HUES48 (cell line): ENCODE results near the gene SLC39A9.
"Not testable (repeated sequence)": the region's sequence is repeated elsewhere in the genome, so short reads cannot be mapped to it uniquely, and the experiment has no call there.

Experiments used
- H3K27ac ChIP-seq: one replicate; pipeline ENCODE4 v1.7.0; 2013; ENCODE audit warnings: low read depth, low read length, inconsistent platforms
- H3K27me3 ChIP-seq: 2 replicates; pipeline ENCODE4 v1.6.1; 2013; ENCODE audit warnings: mild to moderate bottlenecking, low read length; ENCODE audit not compliant: control insufficient read depth, insufficient read depth
- H3K36me3 ChIP-seq: 2 replicates; pipeline ENCODE4 v1.6.1; 2013; ENCODE audit warnings: low read length; ENCODE audit not compliant: control insufficient read depth, insufficient read depth
- H3K4me1 ChIP-seq: 2 replicates; pipeline ENCODE4 v1.6.1; 2013; ENCODE audit warnings: mild to moderate bottlenecking, low read length; ENCODE audit not compliant: control insufficient read depth, insufficient read depth
- H3K4me3 ChIP-seq: 2 replicates; pipeline ENCODE4 v1.5.1; 2013; ENCODE audit warnings: mild to moderate bottlenecking, low read depth, low read length
- H3K9ac ChIP-seq: 2 replicates; pipeline ENCODE4 v1.6.1; 2013; ENCODE audit warnings: mild to moderate bottlenecking, low read depth, low read length, moderate library complexity
- H3K9me3 ChIP-seq: 2 replicates; pipeline ENCODE4 v1.6.1; 2013; ENCODE audit warnings: low read length; ENCODE audit not compliant: control insufficient read depth, insufficient read depth

Gene SLC39A9

DNA sequence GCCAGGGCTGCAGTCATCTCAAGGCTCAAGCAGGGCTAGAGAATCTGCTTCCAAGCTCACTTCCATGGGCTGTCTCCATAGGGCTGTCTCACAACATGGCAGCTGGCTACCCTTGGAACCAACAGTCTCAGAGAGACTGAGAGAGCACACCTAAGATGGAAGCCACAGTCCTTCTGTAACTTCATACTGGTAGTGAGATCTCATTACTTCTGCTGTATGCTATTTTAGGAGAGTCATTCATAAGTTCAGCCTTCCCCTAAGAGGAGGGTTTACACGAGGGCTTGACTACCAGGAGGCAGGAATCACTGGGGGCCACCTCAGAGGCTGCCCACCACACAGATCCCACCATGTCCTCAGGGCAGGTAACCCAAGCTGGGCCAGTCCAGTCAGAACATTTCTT, 30.1 kb upstream of the SLC39A9 start:
- Histone ChIP-seq H3K27ac (no peak overlapping the region), H3K27me3 (no peaks in the 10 kb centered on the region), H3K4me3 (no peak overlapping the region), H3K9ac (no peak overlapping the region), H3K9me3 (no peaks in the 10 kb centered on the region), H3K36me3 (0 out of 2 replicates have a peak, but pooled peaks cover 4% of the 10 kb centered on the region), H3K4me1 (0 out of 2 replicates have a peak, but pooled peaks cover 2% of the 10 kb centered on the region)

DNA sequence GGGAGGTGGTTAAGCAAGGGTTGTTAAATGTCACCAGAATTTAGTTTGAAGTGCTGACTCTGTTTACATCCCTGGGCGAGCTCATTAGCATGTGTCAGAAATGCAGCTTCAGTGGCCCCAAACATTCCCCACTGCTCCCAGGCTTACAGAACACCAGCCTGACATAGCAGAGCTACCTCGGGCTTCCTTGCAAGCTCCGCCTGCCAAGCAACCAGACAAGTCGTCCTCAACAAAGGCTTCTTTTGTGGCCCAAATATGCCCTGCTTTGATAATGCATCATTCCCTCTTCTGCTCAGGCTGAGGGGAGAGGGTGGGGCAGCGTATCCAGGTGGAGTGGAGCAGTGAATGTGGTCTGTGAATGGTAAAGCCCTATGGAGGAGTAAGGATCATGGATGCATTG, 28.4 kb upstream of the SLC39A9 start:
- Histone ChIP-seq H3K4me3 (no peak overlapping the region), H3K9ac (no peak overlapping the region), H3K36me3 (0 out of 2 replicates have a peak, but pooled peaks cover 4% of the 10 kb centered on the region), H3K27ac (no peak overlapping the region), H3K27me3 (no peaks in the 10 kb centered on the region), H3K4me1 (0 out of 2 replicates have a peak, but pooled peaks cover 2% of the 10 kb centered on the region), H3K9me3 (no peaks in the 10 kb centered on the region)

DNA sequence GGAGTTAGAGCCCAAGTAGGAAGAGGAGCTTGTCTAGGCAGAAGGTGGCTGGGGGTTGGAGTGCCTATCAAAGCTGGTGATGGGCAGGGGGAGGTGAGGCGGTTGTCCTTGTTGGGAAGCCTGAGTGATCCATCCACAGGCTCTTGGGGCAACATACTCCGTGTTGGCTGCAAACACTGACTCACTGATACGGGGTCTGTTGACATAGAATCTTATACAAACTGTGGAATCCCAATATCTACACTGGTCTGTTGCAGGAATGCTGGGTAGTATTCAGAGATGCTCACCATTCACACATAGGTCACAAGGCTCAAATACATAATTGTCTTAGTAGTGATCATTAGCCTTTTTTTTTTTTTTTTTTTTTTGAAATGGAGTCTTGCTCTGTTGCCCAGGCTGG, 26.3 kb upstream of the SLC39A9 start:
- no peaks in the 10 kb centered on the region for H3K27me3 ChIP-seq
- peaks cover 19% of the 10 kb centered on the region for H3K36me3 ChIP-seq
- no peak overlapping the region for H3K27ac ChIP-seq

DNA sequence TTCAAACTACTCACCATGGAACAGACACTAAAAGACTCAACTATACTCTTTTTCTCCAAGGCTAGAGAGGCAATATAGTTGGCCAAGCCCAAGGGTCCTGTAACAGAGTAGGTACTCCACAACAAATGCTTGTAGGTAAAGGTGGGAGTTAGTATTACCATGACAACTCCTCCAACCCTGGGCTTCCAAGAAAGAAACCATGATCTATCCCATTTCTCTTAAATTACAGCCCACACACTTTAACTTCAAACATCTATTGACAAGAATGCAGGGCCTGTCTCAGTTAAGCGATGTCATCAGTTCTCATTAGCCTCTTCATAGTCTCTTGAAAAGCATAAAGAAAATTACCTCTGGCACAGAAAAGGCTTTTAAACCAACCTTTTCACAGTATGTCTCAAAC, 25.4 kb upstream of the SLC39A9 start:
- no peak overlapping the region for H3K4me3 ChIP-seq
- H3K27me3 ChIP-seq, result no peaks in the 10 kb centered on the region
- no peaks in the 10 kb centered on the region for H3K9me3 ChIP-seq
- H3K4me1 ChIP-seq, result 0 out of 2 replicates have a peak, but pooled peaks cover 2% of the 10 kb centered on the region
- H3K9ac ChIP-seq, result no peak overlapping the region
- peaks cover 19% of the 10 kb centered on the region for H3K36me3 ChIP-seq
- H3K27ac ChIP-seq, result no peak overlapping the region

More for the DNA sequence above, 26.3 kb upstream of the SLC39A9 start:
- Histone ChIP-seq H3K9ac (no peak overlapping the region), H3K4me3 (no peak overlapping the region), H3K4me1 (0 out of 2 replicates have a peak, but pooled peaks cover 2% of the 10 kb centered on the region), H3K9me3 (no peaks in the 10 kb centered on the region)

DNA sequence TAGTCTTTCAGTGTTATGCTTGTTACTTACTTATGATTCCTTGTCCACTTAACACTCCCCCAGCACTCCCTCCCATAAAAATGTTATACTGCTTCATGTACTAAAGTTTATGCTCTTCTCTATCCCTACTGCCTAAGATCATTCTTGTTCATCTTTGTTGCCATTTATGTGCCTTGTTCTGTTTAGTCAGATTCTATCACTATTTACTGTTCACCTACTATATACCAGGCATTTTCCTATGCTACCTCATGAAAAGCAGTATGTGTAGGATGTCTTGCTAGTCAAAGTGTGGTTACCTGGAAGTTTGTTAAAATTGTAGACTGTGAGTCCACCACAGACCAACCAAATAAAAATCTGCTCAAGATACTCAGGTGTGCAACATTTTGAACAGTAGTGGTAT, 24.3 kb upstream of the SLC39A9 start:
- H3K9ac ChIP-seq, result no peak overlapping the region
- 0 out of 2 replicates have a peak, but pooled peaks cover 2% of the 10 kb centered on the region for H3K4me1 ChIP-seq
- H3K4me3 ChIP-seq, result no peak overlapping the region
- H3K36me3 ChIP-seq, result peaks cover 21% of the 10 kb centered on the region
- no peak overlapping the region for H3K27ac ChIP-seq
- no peaks in the 10 kb centered on the region for H3K9me3 ChIP-seq
- H3K27me3 ChIP-seq, result no peaks in the 10 kb centered on the region

DNA sequence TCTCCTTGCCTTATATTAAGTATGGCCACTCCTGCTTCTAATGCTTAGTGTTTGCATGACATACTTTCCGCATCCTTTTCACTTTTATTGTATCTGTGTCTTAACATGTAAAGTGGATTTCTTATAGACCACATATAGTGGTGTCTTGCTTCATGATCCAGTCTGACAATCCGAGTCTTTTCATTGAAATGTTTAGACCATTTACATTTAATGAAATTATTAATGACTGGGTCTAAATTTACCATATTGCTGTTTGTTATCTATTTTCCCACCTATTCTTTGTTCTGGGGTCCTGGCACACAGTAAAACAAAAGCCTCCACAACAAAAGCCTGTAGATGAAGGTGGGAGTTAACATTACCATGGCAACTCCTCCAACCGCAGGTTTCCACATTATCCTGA, 23.3 kb upstream of the SLC39A9 start:
- H3K4me1 ChIP-seq, result 0 out of 2 replicates have a peak, but pooled peaks cover 1% of the 10 kb centered on the region
- H3K27ac ChIP-seq, result no peak overlapping the region
- H3K36me3 ChIP-seq, result peaks cover 31% of the 10 kb centered on the region
- no peak overlapping the region for H3K9ac ChIP-seq
- H3K9me3 ChIP-seq, result no peaks in the 10 kb centered on the region
- no peak overlapping the region for H3K4me3 ChIP-seq
- H3K27me3 ChIP-seq, result no peaks in the 10 kb centered on the region

DNA sequence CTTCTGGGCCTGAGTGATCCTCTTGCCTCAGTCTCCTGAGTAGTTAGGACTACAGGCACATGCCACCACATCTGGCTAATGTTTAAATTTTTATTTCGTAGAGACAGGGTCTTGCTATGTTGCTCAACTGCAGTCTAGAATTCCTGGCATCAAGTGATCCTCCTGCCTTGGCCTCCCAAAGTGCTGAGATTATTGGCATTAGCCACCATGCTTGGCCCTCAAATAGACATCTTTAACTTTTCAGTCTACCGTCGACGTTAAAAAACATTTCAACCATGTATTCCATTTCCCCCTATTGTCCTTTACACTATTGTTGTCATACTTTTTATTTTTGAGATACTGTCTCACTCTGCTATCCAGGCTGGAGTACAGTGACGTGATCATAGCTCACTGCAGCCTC, 22.8 kb upstream of the SLC39A9 start:
- H3K4me1 ChIP-seq, result no peaks in the 10 kb centered on the region
- no peaks in the 10 kb centered on the region for H3K27me3 ChIP-seq
- H3K27ac ChIP-seq, result no peak overlapping the region
- no peaks in the 10 kb centered on the region for H3K9me3 ChIP-seq
- no peak overlapping the region for H3K9ac ChIP-seq
- H3K4me3 ChIP-seq, result no peak overlapping the region
- H3K36me3 ChIP-seq, result peaks cover 36% of the 10 kb centered on the region

DNA sequence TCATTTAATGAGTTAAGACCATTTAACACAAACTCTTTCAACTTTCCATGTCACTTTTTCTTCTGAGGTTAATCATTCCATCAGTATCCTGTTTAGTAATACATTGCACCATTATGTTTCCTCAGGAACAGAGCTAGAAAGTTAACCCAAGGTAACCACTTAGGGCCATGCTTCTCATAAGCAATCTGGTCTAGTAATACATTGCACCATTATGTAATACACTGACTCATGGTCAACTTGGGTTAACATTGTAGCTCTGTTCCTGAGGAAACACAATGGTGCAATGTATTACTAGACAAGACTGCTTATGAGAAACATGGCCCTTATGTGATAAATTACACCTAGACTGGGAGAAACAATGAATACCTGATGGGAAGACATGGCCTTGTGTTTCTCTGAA, 22.1 kb upstream of the SLC39A9 start:
- Histone ChIP-seq H3K4me1 (no peaks in the 10 kb centered on the region), H3K27me3 (no peaks in the 10 kb centered on the region), H3K9me3 (no peaks in the 10 kb centered on the region), H3K36me3 (peaks cover 44% of the 10 kb centered on the region), H3K9ac (no peak overlapping the region), H3K4me3 (no peak overlapping the region), H3K27ac (no peak overlapping the region)

DNA sequence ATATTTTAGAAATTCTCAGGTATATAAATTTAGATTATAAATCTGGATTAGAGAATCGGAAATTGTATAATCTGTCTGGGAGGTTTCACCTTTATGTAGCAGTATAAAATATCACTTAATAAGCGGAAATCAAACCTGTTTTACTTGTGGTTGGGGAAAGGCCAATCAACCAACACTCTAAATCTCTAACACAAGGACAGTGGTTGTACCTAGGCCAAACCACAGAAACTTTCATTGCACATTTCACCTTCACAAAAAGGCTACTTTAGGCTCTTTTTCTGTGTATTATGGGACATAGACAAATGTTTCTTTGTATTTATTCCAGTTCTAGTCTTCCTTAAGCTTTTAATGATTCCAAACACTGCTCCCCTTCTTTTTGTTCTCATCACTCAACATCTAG, 20.2 kb upstream of the SLC39A9 start:
- no peak overlapping the region for H3K27ac ChIP-seq
- peaks cover 54% of the 10 kb centered on the region for H3K36me3 ChIP-seq
- H3K9ac ChIP-seq, result no peak overlapping the region
- no peak overlapping the region for H3K4me3 ChIP-seq
- no peaks in the 10 kb centered on the region for H3K27me3 ChIP-seq
- H3K4me1 ChIP-seq, result no peaks in the 10 kb centered on the region
- no peaks in the 10 kb centered on the region for H3K9me3 ChIP-seq

DNA sequence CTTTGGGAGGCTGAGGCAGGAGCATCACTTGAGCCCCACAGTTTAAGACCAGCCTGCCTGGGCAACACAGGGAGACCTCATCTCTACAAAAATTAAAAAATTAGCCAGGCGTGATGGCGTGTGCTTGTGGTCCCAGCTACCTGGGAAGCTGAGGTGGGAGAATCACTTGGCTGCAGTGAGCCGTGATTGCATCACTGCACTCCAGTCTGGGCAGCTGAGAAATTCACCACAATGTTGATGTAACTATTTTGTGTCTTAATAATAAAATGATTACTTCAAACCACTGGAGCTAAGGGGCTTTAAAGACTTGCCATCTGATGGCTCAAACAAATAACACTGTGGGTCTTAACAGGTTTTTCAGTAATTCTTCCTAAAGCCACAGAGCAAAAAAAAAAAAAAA, 11.2 kb upstream of the SLC39A9 start:
- H3K4me1 ChIP-seq, result no peaks in the 10 kb centered on the region; the same call in 1 of the 2 replicates
- H3K9ac ChIP-seq, result no peak overlapping the region
- H3K27ac ChIP-seq, result no peak overlapping the region
- no peaks in the 10 kb centered on the region for H3K27me3 ChIP-seq
- H3K36me3 ChIP-seq, result peaks cover 92% of the 10 kb centered on the region
- no peak overlapping the region for H3K4me3 ChIP-seq
- H3K9me3 ChIP-seq, result no peaks in the 10 kb centered on the region

DNA sequence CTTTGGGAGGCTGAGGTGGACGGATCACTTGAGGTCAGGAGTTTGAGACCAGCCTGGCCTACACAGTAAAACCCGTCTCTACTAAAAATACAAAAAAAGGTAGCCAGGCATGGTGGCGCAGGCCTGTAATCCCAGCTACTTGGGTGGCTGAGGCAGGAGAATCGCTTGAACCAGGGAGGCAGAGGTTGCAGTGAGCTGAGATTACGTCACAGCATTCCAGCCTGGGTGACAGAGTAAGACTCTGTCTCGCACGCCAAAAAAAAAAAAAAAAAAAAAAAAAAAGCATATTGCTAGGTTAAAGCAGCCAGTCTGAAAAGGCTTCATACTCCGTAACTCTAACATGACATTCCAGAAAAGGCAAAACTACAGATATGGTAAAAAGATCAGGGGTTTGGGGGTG, 7.1 kb upstream of the SLC39A9 start:
- H3K27me3 ChIP-seq, H3K4me1 ChIP-seq, H3K9me3 ChIP-seq, H3K27ac ChIP-seq, H3K4me3 ChIP-seq, H3K9ac ChIP-seq: not testable (repeated sequence)
- peaks cover 94% of the 10 kb centered on the region for H3K36me3 ChIP-seq

DNA sequence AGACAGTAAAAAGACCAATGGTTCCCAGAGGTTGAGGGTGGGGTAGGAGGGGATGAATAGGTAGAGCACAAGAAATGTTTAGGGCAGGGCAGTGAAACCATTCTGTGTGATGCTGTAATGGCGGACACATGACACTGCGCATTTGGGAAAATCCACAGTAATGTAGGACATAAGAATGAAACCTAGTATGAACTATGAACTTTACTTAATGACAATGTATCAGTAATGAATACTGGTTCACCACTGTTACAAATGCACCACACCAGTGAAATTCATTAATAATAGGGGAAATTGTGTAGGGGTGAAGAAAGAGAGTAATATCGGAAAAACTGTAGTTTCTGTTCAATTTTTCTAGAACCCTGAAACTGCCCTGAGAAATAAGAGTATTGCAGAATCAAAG, 6.0 kb upstream of the SLC39A9 start:
- peaks cover 8% of the 10 kb centered on the region for H3K4me1 ChIP-seq
- H3K27me3 ChIP-seq, result no peaks in the 10 kb centered on the region
- H3K4me3 ChIP-seq, result no peak overlapping the region; the same call in 1 of the 2 replicates
- H3K36me3 ChIP-seq, result peaks cover 88% of the 10 kb centered on the region
- H3K9ac ChIP-seq, result no peak overlapping the region
- H3K9me3 ChIP-seq, result no peaks in the 10 kb centered on the region
- no peak overlapping the region for H3K27ac ChIP-seq
